OCI-LY3 (cell line): ENCODE measurements around the gene ABLIM2.

Experiments used
- CTCF ChIP-seq: fragments of 200-600, 300-600 bp; sonication (generic); IDR thresholded peaks from 2 replicates; pipeline ENCODE4 v1.5.1; 2014; ENCODE audit warnings: antibody characterized with exemption, low read length, low read depth
- EZH2phosphoT487 ChIP-seq: fragments of 200-600 bp; shearing (Covaris generic); IDR thresholded peaks from 2 replicates; pipeline ENCODE4 v1.6.1; 2018; ENCODE audit warnings: antibody characterized with exemption, mixed run types, low read depth

GRCh38 chr4:8181844-8182243 is 23.2 kb upstream of the ABLIM2 start:
- TF ChIP-seq CTCF (no peak), EZH2phosphoT487 (no peak)
